Measurements from ENCODE around the gene RBM47. TPM values are rescaled to one million over a fixed set of nuclear protein-coding genes. Genes with fewer than 3 reads are reported as not detected.

Gene RBM47
- total and polyA plus RNA-seq, 9 of the 15 experiments (the other 6 are each of a cell fraction or from before 2014, with no cell fraction given): 1.4 to 6.4 (median 3.3) TPM

- TF ChIP-seq MLLT1 (IDR thresholded peaks at IDR 0.05) (peak in 1 of 2 experiments; percentile 12; a peak in 1 of 4 replicates), PHB2 (IDR thresholded peaks at IDR 0.05; ENCODE audit: low read depth) (no peak), DACH1 (IDR thresholded peaks at IDR 0.05; ENCODE audit: partially characterized antibody) (no peak), ZNF696 (CRISPR knock-in tag; conservative IDR thresholded peaks at IDR 0.05) (no peak), ZNF518B (CRISPR knock-in tag; IDR thresholded peaks at IDR 0.05) (no peak), L3MBTL2 (IDR thresholded peaks at IDR 0.05) (peak; percentile 23; the same call in 1 of the 2 replicates), BRD4 (IDR thresholded peaks at IDR 0.05) (no peak), ZBTB5 (IDR thresholded peaks at IDR 0.05) (no peak), FOXK2 (conservative IDR thresholded peaks at IDR 0.05 in 1 of 2, IDR thresholded peaks at IDR 0.05 in 1 of 2; ENCODE audit: low read depth in 2 of 2) (no peak), CBX5 (IDR thresholded peaks at IDR 0.05; ENCODE audit: borderline replicate concordance, low read depth) (no peak), NR4A1 (CRISPR knock-in tag; IDR thresholded peaks at IDR 0.05) (no peak), NR4A1 (tag; IDR thresholded peaks at IDR 0.05) (no peak), DDX20 (tag; IDR thresholded peaks at IDR 0.05; ENCODE audit: low read depth) (no peak), CHAMP1 (IDR thresholded peaks at IDR 0.05) (no peak), ZBTB17 (CRISPR knock-in tag; IDR thresholded peaks at IDR 0.05) (peak; percentile 56; the same call in 1 of the 2 replicates), ETS1 (conservative IDR thresholded peaks at IDR 0.05; ENCODE audit: control insufficient read depth, low read depth, low read length) (no peak), HMG20B (CRISPR knock-in tag; IDR thresholded peaks at IDR 0.05) (no peak)
Observed at GRCh38 chr4:40525752-40526598, 103.7 kb downstream of the RBM47 start (continued).
